ENCODE measurements around the gene NFS1.

GRCh38 chr20:35695978-35696377, 3.2 kb downstream of the NFS1 start:
- TF ChIP-seq RAD21 (IDR thresholded peaks at IDR 0.05; ENCODE audit: low read length) (no peak), CTCF (conservative IDR thresholded peaks at IDR 0.05; ENCODE audit: low read depth, low read length) (no peak), MAZ (IDR thresholded peaks at IDR 0.05; ENCODE audit: borderline replicate concordance, low read depth, low read length) (no peak), POLR2A (IDR thresholded peaks at IDR 0.05; ENCODE audit: low read depth, low read length) (no peak), CEBPB (IDR thresholded peaks at IDR 0.05; ENCODE audit: low read depth, low read length) (no peak)
